ENCODE data around the gene RCN1.
"Not testable (repeated sequence)": the region's sequence is repeated elsewhere in the genome, so short reads cannot be mapped to it uniquely, and the experiment has no call there.

RCN1 gene

GRCh38 chr11:32090545-32091370 lies at the start of gene RCN1:
TSS of gene RCN1 (plus strand) at chr11:32091074. CDS start at chr11:32091197, 123 bp downstream.
- peak in 1 of 2 donors; percentile 24 for DNase-seq (ENCODE audit: low read depth in 1 of 2, low spot score in 1 of 2)

DNA sequence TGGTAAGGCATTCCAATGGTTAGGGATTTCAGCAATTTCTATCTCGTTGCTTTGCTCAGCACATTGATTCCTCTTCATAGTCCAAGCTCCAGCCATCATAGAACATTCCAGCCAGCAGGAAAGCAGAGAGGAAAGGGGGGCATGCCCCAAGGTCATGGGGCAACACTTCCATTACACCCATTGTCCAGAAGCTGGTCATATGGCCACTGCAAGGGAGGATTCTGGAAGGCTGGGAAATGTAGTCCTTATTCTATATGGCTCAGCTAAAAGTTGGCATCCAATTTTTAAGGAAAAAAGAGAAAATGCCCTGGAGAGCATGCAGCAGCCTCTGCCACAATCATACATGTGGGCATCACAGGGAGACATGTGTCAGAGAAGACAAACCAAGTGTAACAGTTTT lies 47.1 kb upstream of the RCN1 start:
- DNase-seq (ENCODE audit: low read depth in 1 of 2, low spot score in 1 of 2), result no peak

- DNase-seq (ENCODE audit: low read depth in 1 of 2, low spot score in 1 of 2), result no peak
Observed at GRCh38 chr11:32044158-32044863, 46.6 kb upstream of the RCN1 start.

GRCh38 chr11:32045456-32045855 lies 45.4 kb upstream of the RCN1 start:
- DNase-seq (ENCODE audit: low read depth in 1 of 2, low spot score in 1 of 2), result no peak

- no peak for DNase-seq (ENCODE audit: low read depth in 1 of 2, low spot score in 1 of 2)
Observed at GRCh38 chr11:32050264-32050663, 40.6 kb upstream of the RCN1 start.

DNA sequence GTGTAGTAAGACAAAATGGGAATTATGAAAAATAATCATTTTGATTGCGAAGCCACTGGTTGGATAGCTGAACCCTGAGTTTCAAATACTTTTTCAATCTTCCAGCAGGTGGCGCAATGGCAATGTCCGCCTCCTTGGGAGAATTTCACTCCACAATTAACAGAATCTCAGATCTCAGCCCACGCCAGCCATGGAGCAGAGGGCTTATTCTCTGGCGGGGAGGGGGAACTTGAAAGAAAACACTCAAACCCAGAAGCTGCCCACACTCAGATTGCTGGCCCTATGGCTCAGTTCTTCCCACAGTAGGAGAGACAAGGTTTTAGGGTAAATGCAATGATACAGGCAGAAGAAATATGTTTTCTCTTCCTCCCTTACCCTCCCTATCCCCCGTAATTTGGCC lies 38.7 kb upstream of the RCN1 start:
- peak; percentile 4 to 17 for DNase-seq (ENCODE audit: low read depth in 1 of 2, low spot score in 1 of 2)

DNA sequence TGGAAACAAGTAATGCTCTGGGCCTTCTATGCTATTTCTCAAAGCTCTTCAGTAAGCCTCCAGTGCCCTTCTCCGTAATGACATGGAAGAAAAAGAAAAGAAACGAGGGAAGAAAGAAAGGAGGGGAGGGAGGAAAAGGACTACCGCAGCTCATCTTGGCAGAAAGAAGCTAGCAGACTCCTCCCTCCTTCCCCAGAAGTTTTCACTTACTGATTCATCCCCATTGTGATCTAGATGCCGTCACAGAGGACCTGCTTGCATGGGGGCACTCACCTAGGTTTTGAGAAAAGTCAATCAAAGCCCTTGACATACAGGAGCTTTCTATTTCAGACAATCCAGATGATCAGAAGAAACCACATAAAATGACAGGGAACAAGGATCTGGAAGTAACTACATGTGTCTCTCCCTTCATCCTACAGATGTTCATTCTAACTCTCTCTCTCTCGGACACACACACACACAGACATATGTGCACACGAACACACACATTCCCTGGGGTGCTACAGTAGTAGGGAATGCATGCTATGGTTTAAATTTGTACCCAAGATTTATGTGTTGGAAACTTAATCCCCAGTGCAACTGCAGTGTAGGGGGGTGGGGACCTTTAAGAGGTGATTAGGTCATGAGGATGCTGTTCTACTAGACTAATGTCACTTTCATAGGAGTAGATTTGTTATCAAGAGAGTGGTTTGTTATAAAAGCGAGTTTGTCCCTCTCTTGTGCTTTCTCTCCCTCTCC lies 37.6 kb upstream of the RCN1 start:
- DNase-seq (ENCODE audit: low read depth in 1 of 2, low spot score in 1 of 2), result no peak

- DNase-seq (ENCODE audit: low read depth in 1 of 2, low spot score in 1 of 2), result no peak
Observed at GRCh38 chr11:32055861-32056260, 35.0 kb upstream of the RCN1 start.

DNA sequence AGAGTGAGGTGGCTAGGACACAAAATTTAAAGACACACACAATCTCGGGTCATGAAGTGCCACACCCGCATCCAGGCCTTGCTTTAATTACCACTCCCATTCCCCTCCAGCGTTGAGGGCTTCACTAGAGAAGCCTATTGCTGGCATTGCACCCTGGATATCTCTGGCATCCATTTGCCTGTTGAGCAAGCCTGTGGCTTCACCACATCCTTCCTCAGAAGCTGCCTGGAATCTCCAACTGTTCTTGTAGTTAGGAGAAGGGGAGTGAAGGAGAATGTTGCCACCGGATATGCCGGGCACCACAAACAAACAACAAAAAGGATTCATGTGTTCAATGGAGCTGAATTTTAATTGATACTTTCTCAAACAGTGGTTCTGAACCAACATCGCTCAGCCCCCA lies 34.4 kb upstream of the RCN1 start:
- no peak for DNase-seq (ENCODE audit: low read depth in 1 of 2, low spot score in 1 of 2)

DNA sequence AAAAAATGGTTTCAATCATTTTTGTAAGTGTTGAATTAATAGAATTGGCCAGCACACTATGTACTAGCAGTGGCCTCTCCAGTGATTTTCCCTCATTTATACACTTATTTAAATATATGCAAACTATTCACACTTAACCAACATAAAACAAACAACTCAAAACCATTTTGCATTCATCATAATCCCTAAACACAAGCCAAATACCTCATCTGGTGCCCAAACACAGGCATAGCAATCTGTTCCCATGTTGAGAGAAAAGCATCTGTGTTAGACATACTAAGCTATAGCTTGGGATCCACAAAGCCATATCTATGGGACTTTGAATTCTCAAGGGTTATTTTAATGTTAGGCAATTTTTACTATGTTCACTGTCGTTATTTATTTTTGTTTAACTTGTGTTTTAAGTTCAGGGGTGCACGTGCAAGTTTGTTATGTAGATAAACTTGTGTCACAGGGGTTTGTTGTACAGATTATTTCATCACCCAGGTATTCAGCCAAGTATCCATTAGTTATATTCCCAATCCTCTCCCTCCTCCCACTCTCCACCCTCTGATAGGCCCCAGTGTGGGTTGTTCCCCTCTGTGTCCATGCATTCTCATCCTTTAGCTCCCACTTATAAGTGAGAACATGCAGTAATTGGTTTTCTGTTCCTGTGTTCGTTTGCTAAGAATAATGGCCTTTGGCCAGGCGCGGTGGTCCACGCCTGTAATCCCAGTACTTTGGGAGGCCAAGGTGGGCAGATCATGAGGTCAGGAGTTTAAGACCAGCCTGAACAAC lies 31.0 kb upstream of the RCN1 start:
- no peak for DNase-seq (ENCODE audit: low read depth in 1 of 2, low spot score in 1 of 2)

DNA sequence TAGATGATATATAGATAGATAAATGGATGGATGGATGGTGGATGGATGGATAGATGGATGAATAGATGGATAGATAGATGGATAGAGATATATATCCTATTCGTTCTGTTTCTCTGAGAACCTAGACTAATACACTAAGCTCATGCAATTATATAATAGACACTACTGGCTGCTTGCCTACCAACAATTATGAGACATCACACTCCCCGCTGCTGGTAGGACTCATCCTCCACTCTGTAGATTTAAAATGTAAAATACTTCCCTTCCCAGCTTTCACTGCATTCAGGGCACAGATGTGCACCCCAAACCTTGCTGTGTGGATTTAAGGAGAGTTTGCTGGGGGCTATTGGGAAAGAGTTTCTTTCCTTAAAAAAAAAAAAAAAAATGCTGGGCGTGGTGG lies 28.3 kb upstream of the RCN1 start:
- DNase-seq (ENCODE audit: low read depth in 1 of 2, low spot score in 1 of 2), result no peak

DNA sequence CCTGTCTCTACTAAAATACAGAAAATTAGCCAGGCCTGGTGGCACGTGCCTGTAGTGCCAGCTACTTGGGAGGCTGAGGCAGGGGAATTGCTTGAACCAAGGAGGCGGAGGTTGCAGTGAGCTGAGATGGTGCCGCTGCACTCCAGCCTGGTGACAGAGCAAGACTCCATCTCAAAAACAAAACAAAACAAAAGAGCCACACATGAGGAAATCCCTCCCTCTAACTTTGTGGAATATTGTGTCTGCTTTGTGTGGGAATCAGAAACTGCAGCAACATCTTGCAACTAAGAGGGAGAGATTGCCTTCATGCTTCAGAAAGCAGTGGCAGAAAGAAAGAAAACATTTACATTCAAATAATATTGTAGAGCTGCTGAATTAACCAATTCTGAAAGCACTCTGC lies 27.8 kb upstream of the RCN1 start:
- DNase-seq (ENCODE audit: low read depth in 1 of 2, low spot score in 1 of 2), result not testable (repeated sequence)

DNA sequence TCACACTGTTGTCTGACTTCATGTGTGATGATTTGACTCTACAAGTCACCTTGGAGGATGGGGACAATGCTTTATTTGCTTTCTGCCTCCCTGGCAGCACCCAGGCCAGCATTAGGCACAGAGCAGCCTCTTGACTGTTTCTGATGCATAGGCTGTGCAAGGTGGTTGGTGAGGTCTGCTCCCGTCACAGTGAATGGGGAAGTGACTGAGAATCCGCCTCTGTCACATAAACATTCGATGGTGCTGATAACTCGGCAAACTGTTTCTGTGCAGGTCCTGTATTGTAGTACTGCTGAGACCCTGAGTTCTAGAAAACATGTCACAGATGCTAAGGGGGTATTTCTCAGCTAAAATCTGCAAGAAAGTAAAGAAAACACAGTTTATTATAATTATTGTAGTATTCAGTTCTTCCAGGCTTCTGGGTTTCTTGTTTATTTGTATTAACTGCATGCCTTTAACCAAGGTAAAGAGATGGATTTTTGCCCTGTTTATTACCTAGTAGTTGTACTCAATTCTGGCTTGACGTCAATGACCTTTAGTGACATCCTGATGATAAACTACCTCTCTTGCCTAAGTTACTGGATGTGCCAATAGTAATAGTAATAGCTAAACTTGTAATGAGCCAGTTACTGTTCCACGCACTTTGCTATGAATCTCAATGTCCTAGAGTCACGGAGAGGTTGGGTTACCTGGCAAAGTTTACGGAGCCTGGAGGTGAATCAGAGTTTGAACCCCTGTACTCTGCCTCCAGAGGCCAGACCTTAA lies 24.8 kb upstream of the RCN1 start:
- no peak for DNase-seq (ENCODE audit: low read depth in 1 of 2, low spot score in 1 of 2)

- DNase-seq (ENCODE audit: low read depth in 1 of 2, low spot score in 1 of 2), result no peak
Observed at GRCh38 chr11:32068134-32068870, 22.6 kb upstream of the RCN1 start.

- DNase-seq (ENCODE audit: low read depth in 1 of 2, low spot score in 1 of 2), result no peak
Observed at GRCh38 chr11:32069361-32070058, 21.4 kb upstream of the RCN1 start.

DNA sequence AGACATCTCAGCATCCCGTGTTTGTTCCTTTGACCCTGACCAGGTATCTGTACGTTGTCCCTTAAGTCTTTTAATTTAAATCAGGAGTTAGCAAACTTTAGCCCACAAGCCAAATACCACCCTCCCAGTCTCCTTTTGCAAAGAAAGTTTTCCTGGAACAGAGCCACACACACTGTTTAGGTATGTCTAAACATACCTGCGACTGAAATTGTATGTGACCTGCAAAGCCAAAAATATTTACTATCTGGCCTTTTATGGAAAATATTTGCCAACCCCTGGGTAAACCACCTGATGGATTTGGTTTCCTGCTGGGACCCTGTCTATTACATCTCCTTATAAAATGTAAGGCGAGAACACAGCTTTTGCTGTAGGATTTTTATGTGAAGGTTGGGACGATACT lies 20.2 kb upstream of the RCN1 start:
- no peak for DNase-seq (ENCODE audit: low read depth in 1 of 2, low spot score in 1 of 2)

- no peak for DNase-seq (ENCODE audit: low read depth in 1 of 2, low spot score in 1 of 2)
Observed at GRCh38 chr11:32071811-32072210, 19.1 kb upstream of the RCN1 start.

DNA sequence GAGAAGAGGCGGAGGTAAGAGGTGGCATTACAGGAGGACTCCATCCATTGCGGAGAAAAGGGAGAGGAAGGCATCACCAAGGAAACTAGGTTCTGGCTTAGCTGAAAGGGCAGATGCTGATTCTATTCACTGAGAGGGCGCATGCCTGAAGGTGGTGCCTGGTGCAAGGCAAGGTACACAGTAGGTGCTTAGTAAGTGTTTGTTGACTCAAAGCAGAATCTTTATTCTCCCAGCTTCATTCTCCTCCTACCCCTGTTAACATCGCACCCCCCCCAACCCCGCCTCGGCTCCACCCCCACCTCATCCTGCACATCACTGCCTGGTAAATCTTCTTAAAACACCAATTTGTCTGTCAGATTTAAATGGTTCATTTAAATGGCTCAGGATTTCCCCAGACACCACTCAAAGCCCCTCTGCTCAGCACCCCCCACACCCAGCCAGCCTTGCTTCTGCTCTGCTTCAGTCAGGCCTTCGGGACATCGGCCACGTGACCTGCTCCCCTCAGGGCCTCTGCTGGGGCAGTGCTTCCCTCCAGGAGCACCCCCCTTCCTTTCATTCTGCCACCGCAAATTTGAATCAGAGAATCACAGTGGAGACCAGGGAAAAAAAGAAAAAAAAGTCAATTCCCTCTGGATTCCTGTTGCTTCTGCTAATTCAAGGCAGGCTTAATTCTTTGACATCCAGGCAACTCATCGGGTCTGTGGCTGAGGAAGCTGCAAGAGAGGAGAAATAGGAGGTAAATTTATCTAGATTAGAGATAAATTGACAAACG lies 17.8 kb upstream of the RCN1 start:
- DNase-seq (ENCODE audit: low read depth in 1 of 2, low spot score in 1 of 2), result no peak
